B cell (primary cell): ENCODE results near the gene ZNRF4. TPM values are rescaled to one million over a fixed set of nuclear protein-coding genes. Genes with fewer than 3 reads are reported as not detected.

Experiments used
- ATAC-seq: fragments of 200-7000 bp; cut with Tn5 transposase; one replicate; pipeline ENCODE4 v1.10.0; 2021; ENCODE audit warnings: low read depth, mild to moderate bottlenecking, moderate number of reproducible peaks, moderate library complexity
- CTCF ChIA-PET: fragments of 350-600 bp; sonication (Branson Sonifier 250); formaldehyde crosslinking; loops from one replicate; lab custom pipeline; 2021; ENCODE audit warnings: antibody characterized with exemption, inconsistent platforms; lab: Charles Lee
- POLR2A ChIA-PET: fragments of 350-600 bp; sonication (Branson Sonifier 250); formaldehyde crosslinking; loops from one replicate; lab custom pipeline; 2021; ENCODE audit warnings: antibody characterized with exemption; lab: Charles Lee
- DNase-seq: peaks from one replicate; pipeline ENCODE4 v3.0.0; 2013
- H2AFZ ChIP-seq: 2 replicates; pipeline ENCODE4 v1.6.1; 2012; ENCODE audit warnings: mild to moderate bottlenecking, low read depth, low read length; ENCODE audit not compliant: insufficient read depth, poor library complexity, severe bottlenecking
- H3K27ac ChIP-seq, 2 donors: 1 replicate in 1 of 2; 2 replicates in 1 of 2; pipeline ENCODE4 v1.5.1; 2012 to 2013; ENCODE audit warnings: low read length in 2 of 2, mild to moderate bottlenecking in 2 of 2, moderate library complexity in 1 of 2
- H3K27me3 ChIP-seq, 4 experiments: fragments of 200-600 bp in 1 of 4; sonication (generic) in 1 of 4; replicated peaks in 1 of 4; 1 replicate in 2 of 4; 2 replicates in 2 of 4; pipeline versions ENCODE4 v1.6.1 to v1.7.0; 2013 to 2016; ENCODE audit warnings: low read length in 3 of 4, mild to moderate bottlenecking in 2 of 4, mixed read lengths in 1 of 4, moderate library complexity in 1 of 4; ENCODE audit not compliant: insufficient read depth in 4 of 4, control insufficient read depth in 3 of 4; ENCODE audit errors: control extremely low read depth in 1 of 4
- H3K36me3 ChIP-seq, 2 experiments: replicated peaks in 1 of 2; 1 replicate in 1 of 2; 2 replicates in 1 of 2; pipeline versions ENCODE4 v1.6.1 to v1.7.1; 2013; ENCODE audit warnings: low read length in 1 of 2; ENCODE audit not compliant: insufficient read depth in 2 of 2, control insufficient read depth in 1 of 2; ENCODE audit errors: control extremely low read depth in 1 of 2, extremely low read depth in 1 of 2
- H3K4me1 ChIP-seq, 2 donors: fragments of 200-600 bp in 1 of 2; sonication (generic) in 1 of 2; 1 replicate in 1 of 2; 2 replicates in 1 of 2; pipeline versions ENCODE4 v1.5.1 to v1.6.1; 2013 to 2017; ENCODE audit warnings: low read length in 2 of 2; ENCODE audit not compliant: control insufficient read depth in 2 of 2, insufficient read depth in 2 of 2
- H3K4me2 ChIP-seq: replicated peaks from 2 replicates; pipeline ENCODE3; 2012; ENCODE audit warnings: mild to moderate bottlenecking, low read depth, low read length; ENCODE audit not compliant: poor library complexity, severe bottlenecking
- H3K4me3 ChIP-seq, 5 experiments: fragments of 200-600 bp in 1 of 5; sonication (generic) in 1 of 5; 1 replicate in 3 of 5; 2 replicates in 2 of 5; pipeline versions ENCODE4 v1.5.1 to v1.7.0; 2011 to 2016; ENCODE audit warnings: low read length in 4 of 5, mild to moderate bottlenecking in 4 of 5, low read depth in 2 of 5, control low read depth in 1 of 5, moderate library complexity in 1 of 5; ENCODE audit not compliant: insufficient read depth in 1 of 5; ENCODE audit errors: control extremely low read depth in 1 of 5, extremely low read depth in 1 of 5
- H3K79me2 ChIP-seq: fragments of 200-600 bp; sonication (generic); one replicate; pipeline ENCODE4 v1.6.0; 2016; ENCODE audit warnings: low read length; ENCODE audit not compliant: control insufficient read depth, insufficient read depth
- H3K9ac ChIP-seq: fragments of 200-600 bp; sonication (generic); 2 replicates; pipeline ENCODE4 v1.6.1; 2017; ENCODE audit warnings: mild to moderate bottlenecking, low read length, moderate library complexity
- H3K9me3 ChIP-seq, 3 donors: one replicate each; pipeline versions ENCODE4 v1.6.1 to v1.7.1; 2013; ENCODE audit warnings: low read length in 2 of 3; ENCODE audit not compliant: control insufficient read depth in 2 of 3, insufficient read depth in 1 of 3; ENCODE audit errors: control extremely low read depth in 1 of 3
- H4K20me1 ChIP-seq: 2 replicates; pipeline ENCODE4 v1.6.0; 2012; ENCODE audit warnings: mild to moderate bottlenecking, low read length; ENCODE audit not compliant: insufficient read depth, control insufficient read depth, poor library complexity, severe bottlenecking
- H3K27ac Mint-ChIP-seq: one replicate; pipeline ENCODE4 v1.8.0; 2021; ENCODE audit warnings: mixed read lengths
- H3K27me3 Mint-ChIP-seq: one replicate; pipeline ENCODE4 v1.8.0; 2021; ENCODE audit warnings: mixed read lengths
- H3K4me1 Mint-ChIP-seq: one replicate; pipeline ENCODE4 v1.8.0; 2021; ENCODE audit warnings: mixed read lengths
- H3K4me3 Mint-ChIP-seq: one replicate; pipeline ENCODE4 v1.8.0; 2021; ENCODE audit warnings: mixed read lengths
- H3K9me3 Mint-ChIP-seq: one replicate; pipeline ENCODE4 v1.8.0; 2022; ENCODE audit warnings: mixed read lengths; ENCODE audit not compliant: insufficient read depth
- EZH2 ChIP-seq: IDR thresholded peaks from 2 replicates; pipeline ENCODE4 v1.6.1; 2012; ENCODE audit warnings: borderline replicate concordance, low read depth, mild to moderate bottlenecking, moderate library complexity, low read length; ENCODE audit not compliant: insufficient read depth, poor library complexity, severe bottlenecking
- WGBS: methylation state at CpG from one replicate; pipeline ENCODE4 v1.1.5; 2013; ENCODE audit warnings: missing lambda C conversion rate; ENCODE audit not compliant: insufficient coverage; 5-methylcytosine and 5-hydroxymethylcytosine counted together
- intact Hi-C: fragments of 100-400 bp; cut with micrococcal nuclease; formaldehyde crosslinking; loops from one replicate; pipeline ENCODE4 v1.10.0; 2022
- polyA plus RNA-seq: library from polyadenylated mRNA; depleted of rRNA; stranded (reverse); fragments of >200 nt; gene quantifications from 2 replicates; pipeline ENCODE4 v1.2.3, GENCODE V29; 2012
- total RNA-seq, 2 donors: library from RNA; stranded (reverse); fragments of 120-200 nt in 1 of 2; gene quantifications; 1 replicate in 1 of 2; 2 replicates in 1 of 2; pipeline versions ENCODE4 v1.2.3 to v1.2.4, GENCODE V29; 2013 to 2022
- TF ChIP-seq, protein P1 (sequence below): fragments of 200-600 bp; IDR thresholded peaks from one replicate; pipeline ENCODE4 v1.8.0; 2022; ENCODE audit warnings: antibody characterized with exemption, mild to moderate bottlenecking

The ZNRF4 gene
- total and polyA plus RNA-seq, 2 donors (not counting 1 experiment from before 2014, with no cell fraction given): not detected

- H3K4me3 Mint-ChIP-seq: no peak overlapping the region
- no peak overlapping the region for H3K27ac Mint-ChIP-seq
- DNase-seq: no peak
- ChIA-PET CTCF (no interaction called here), POLR2A (no interaction called here)
- WGBS: 87% methylated on average over 4 of the region's 5 CpGs
- Histone ChIP-seq H3K4me2 (no peak overlapping the region), H3K27me3 (peaks cover 0 to 6% (median 2%) of the 10 kb centered on the region in 4 experiments), H3K27ac (no peak overlapping the region), H4K20me1 (no peaks in the 10 kb centered on the region), H2AFZ (no peak overlapping the region), H3K9me3 (peaks cover 0 to 9% (median 0%) of the 10 kb centered on the region in 3 donors), H3K4me3 (no peak overlapping the region), H3K9ac (no peak overlapping the region), H3K4me1 (no peaks in the 10 kb centered on the region), H3K36me3 (no peaks in the 10 kb centered on the region), H3K79me2 (no peaks in the 10 kb centered on the region)
- TF ChIP-seq, protein P1, sequence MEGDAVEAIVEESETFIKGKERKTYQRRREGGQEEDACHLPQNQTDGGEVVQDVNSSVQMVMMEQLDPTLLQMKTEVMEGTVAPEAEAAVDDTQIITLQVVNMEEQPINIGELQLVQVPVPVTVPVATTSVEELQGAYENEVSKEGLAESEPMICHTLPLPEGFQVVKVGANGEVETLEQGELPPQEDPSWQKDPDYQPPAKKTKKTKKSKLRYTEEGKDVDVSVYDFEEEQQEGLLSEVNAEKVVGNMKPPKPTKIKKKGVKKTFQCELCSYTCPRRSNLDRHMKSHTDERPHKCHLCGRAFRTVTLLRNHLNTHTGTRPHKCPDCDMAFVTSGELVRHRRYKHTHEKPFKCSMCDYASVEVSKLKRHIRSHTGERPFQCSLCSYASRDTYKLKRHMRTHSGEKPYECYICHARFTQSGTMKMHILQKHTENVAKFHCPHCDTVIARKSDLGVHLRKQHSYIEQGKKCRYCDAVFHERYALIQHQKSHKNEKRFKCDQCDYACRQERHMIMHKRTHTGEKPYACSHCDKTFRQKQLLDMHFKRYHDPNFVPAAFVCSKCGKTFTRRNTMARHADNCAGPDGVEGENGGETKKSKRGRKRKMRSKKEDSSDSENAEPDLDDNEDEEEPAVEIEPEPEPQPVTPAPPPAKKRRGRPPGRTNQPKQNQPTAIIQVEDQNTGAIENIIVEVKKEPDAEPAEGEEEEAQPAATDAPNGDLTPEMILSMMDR: no peak
- TF ChIP-seq EZH2: no peak
- no peaks in the 10 kb centered on the region for H3K9me3 Mint-ChIP-seq
- ATAC-seq: no peak
- no peaks in the 10 kb centered on the region for H3K4me1 Mint-ChIP-seq
- intact Hi-C loops: no loop called here
- peaks cover 22% of the 10 kb centered on the region for H3K27me3 Mint-ChIP-seq
These were observed 11.5 kb upstream of the ZNRF4 start for GRCh38 chr19:5443723-5444122.

- no peak for ATAC-seq
- no peak for DNase-seq
- intact Hi-C loops: no loop called here
- Histone ChIP-seq H3K36me3 (no peaks in the 10 kb centered on the region), H2AFZ (no peak overlapping the region), H4K20me1 (no peaks in the 10 kb centered on the region), H3K27ac (no peak overlapping the region), H3K9ac (no peak overlapping the region), H3K79me2 (no peaks in the 10 kb centered on the region), H3K9me3 (peaks cover 0 to 9% (median 0%) of the 10 kb centered on the region in 3 donors), H3K4me1 (no peaks in the 10 kb centered on the region), H3K4me3 (no peak overlapping the region), H3K4me2 (no peak overlapping the region), H3K27me3 (peaks cover 0 to 6% (median 2%) of the 10 kb centered on the region in 4 experiments)
- Mint-ChIP-seq H3K4me3 (no peak overlapping the region), H3K27me3 (peaks cover 22% of the 10 kb centered on the region), H3K27ac (no peak overlapping the region), H3K9me3 (no peaks in the 10 kb centered on the region), H3K4me1 (no peaks in the 10 kb centered on the region)
- TF ChIP-seq EZH2: no peak
- TF ChIP-seq, protein P1: no peak
- ChIA-PET POLR2A (no interaction called here), CTCF (no interaction called here)
- 69% methylated on average over 5 of the region's 5 CpGs for WGBS
These were observed 10.8 kb upstream of the ZNRF4 start for GRCh38 chr19:5444431-5444830.
